Stimulated activated CD4-positive, alpha-beta T cell treated with anti-CD3 and anti-CD28 coated beads, Interleukin-2, amount 100 ng/mL, for 4 hours (primary cell): ENCODE results near the gene SMCO2.
A peak's percentile ranks its signal among the peaks of the same experiment; 100 is the strongest.

Source experiments
- DNase-seq: peaks from one replicate; pipeline ENCODE4 v3.0.0-alpha.2; 2020; ENCODE audit warnings: low read depth

The SMCO2 gene

DNA sequence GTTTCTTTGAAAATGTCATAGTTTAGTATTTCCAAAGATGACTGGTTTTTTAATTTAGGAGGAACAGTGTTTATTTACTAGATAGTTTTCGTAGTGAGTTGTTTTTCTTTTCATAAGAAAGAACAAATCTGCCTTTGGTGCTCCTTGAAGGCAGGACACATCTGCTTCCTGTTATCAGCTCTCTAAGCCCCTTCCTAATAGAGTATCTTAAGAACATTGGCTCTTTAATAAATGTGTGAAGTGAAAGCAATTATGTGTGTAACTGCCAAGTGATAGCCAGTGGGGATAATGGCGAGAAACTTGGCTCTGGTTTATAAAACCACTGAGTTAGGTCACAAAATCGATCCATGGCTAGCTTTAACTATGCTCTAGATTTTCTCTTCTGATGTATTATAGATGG, 54.0 kb downstream of the SMCO2 start:
- DNase-seq: no peak

DNA sequence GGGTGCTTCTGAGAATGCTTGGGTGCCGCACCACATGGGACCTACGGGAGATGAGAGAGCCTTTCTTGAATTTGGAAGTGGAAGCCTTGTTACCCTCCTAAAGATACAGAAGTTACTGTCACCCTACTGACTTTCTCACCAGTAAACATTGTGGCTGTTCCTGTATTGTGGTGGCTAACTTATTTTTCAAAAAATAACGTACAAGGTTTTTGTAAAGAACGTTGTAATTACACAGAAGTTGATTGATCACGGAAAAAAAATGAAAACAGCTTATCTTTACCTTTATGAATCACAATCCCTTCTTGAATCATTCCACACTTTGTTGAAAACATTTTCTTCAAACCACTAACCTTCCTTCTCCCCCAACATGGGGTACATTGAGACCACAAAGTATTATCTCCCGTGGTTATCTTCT, 55.5 kb downstream of the SMCO2 start:
- DNase-seq: no peak

DNA sequence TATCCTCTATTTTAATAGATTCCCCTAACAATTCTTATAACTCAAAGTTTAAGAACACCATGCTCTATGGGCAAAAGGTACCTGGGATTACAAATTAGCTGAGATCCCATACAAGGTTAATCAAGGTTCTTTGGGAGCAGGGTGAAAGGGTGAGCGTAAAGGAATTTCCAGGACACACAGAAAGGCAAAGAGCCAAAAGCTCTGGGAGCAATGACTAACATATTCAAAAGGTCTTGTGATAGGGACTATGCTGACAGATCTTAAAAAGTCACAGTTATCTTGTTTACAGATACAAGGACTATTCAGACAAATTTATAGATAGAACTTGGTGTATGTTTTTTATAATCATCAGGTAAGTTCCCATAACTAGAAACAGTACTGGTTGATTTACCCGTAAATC, 58.0 kb downstream of the SMCO2 start:
- no peak for DNase-seq

DNA sequence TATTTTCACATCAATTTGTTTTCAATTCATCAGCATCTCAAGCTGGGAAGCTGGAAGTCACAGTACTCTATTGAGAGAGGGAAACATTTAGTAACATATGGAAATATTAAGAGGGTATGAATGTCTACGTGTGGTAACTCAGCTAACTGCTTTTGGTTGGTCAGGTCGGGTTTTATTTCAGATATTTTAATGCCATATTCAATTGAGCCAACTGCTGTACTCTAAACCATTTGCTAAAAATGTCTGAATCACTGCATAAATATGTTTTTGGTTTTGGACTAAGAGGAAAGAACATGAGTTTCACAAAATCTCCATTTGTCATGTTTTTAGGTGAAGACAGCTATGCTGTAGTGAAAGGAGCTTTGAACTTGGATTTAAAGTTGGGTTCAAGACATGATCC, 58.6 kb downstream of the SMCO2 start:
- no peak for DNase-seq

DNA sequence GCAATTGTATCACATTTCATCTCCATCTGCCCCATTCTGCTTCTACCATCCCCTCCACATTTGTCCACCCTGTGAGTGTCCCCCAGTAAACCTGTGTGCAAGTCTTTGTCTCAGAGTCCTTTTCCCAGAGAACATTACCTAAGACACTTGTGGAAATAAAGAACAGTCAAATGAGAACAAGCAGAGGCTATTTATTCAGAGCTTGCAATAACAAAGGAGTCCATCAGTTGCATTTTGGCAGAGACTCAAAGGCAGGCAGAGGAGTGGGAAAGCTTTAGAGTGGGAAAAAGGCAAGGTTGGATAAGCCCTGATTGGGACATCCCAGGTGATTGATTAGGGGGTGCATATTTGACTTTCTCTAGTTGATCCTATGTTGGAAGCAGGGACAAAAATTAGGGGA, 59.2 kb downstream of the SMCO2 start:
- DNase-seq: no peak

DNA sequence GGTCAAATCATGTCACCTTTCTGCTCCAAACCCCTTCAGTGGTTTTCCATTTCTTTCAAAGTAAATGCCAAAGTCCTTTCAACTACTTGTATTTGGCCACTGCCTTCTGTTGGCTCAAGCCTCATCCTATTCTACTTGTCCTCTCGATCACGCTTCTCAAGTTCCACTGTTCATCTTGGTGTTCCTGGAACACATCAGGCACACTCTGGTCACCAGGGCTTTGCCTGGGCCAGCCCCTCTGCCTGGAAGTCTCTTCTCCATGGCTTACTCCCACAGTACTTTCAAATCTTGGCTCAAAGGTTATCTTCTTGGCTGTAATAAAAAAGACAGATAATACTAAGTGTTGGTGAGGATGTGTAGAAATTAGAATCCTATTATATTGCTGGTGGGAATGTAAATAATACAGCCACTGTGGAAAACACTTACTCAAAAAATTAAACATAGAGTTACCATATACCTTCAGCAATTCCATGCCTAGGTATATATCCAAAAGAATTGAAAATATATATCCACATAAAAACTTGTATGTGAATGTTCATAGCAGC, 60.2 kb downstream of the SMCO2 start:
- DNase-seq: no peak

DNA sequence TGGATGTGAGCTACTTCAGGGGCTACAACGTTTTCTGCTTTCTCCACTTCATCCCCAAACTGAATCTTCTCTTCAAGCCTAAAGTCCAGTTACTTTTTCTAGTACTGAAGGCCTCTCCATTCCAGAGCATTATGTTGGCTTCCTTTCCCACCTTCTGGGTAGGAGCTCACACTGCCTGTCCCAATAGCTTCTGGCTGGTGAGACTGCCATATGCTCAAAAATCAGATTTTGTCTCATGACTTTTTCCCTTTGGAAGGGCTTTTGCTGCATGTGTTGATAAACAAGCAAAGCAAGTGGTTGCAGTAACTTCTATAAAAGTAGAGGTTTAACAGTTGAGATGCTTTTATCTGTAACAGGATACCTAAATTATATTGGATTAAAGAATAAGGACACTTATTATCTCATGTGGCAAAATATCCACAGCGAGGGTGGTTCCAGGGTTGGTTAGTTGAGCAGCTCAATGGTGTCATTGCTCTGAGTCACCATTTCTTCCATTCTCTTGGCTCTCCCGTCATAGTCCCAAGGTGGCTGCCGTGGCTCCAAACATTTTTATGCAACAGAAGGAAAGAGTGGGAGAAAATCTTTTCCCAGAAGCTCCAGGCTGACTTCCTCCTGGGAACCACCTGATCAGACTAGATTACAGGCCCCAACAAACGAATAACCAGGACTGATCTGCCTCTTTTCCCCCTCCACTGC, 62.3 kb downstream of the SMCO2 start:
- DNase-seq: no peak

DNA sequence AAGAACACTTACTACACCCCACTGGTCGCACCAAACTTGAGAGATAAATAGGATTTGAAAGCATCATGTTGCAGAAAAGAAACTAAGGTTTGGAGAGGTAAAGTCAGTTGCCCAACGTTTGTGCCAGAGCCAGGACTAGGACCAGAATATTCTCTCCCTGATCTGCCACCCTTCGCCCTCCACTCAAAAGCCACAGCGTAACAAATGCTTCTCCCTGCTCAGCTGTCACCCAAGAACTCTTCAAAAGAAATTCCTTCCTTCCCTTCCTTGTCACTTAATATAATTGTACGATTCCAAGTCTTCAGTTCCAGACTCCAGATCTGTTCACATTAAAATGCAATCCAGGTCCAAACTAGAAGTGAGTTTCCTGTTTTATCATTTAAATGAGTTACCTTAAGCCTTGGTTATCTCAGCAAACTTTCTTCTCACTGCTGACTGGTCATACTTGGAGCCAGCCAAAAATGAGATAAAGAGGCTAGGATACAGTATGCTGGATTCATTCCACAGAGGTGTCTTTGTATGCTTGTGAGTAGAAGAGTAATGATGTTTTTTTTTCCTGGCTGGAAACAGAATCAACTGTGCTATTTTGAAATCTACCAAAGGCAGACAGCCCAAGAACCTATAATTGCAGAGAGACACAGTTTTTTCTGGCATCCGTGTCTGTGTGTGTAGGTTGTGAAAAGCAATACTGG, 64.6 kb downstream of the SMCO2 start:
- no peak for DNase-seq

DNA sequence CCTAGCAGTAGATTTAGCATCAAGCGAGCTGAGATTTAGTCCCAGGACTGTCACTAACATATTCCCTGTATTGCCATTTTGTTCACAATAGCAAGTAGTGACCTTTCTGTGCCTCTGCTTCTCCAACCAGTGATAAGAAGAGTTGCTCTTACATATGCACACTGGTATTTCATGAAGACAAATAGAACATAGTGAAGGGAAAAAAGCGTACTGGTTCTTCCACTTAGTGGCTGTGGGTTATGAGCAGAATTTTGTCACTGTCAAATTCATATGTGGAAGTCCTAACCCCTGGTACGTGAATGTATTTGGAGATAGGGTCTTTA, 65.1 kb downstream of the SMCO2 start:
- DNase-seq: no peak

DNA sequence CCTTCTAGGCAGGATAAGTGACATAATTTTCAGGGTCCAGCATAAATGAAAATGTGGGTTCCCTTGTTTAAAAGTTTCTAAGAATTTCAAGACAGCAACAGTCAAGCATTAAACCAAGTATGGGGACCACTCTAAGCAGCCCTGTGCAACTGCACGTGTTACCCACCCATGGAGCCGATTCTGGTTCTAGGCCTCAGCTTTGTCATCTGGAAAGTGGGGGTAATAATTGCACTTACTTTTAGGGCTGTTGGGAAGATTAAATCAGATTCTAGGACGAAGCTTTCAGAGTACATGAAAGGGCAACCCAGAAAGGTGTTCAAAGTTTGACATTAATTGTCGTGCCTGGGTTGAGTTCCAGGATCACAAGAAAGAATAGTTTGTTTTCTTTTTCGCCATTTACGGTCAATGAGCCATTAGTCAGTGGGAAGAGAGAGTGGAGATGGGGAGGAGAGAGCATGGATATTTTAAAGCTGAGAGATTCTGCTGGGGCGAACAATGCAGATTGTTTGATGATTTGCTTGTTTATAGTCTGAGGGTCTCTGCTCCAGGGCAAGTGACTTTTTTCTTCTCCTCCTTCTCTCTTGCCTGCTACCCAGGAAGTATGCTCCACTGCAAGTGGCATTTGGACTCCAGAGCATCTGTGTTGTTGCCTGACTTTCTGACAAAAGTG, 66.8 kb downstream of the SMCO2 start:
- DNase-seq: no peak

DNA sequence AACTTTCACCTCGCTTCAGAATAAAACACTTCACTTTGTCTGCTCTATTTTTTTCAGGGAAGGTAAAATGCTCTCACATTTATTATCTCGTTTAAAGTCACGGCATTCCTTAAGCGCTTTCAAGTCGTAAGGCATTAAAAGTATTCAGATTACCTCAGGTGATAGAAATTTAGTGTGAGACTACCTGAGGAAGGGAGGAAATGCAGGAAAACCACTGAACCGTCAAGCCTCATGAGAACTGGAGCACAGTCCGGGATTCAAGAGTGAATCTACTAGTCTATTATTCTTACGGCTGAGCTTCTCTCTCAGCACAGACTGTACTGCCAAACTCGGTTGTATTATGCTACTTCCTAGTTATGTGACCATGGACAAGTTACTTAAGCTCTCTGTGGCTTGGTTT, 69.1 kb downstream of the SMCO2 start:
- no peak for DNase-seq

DNA sequence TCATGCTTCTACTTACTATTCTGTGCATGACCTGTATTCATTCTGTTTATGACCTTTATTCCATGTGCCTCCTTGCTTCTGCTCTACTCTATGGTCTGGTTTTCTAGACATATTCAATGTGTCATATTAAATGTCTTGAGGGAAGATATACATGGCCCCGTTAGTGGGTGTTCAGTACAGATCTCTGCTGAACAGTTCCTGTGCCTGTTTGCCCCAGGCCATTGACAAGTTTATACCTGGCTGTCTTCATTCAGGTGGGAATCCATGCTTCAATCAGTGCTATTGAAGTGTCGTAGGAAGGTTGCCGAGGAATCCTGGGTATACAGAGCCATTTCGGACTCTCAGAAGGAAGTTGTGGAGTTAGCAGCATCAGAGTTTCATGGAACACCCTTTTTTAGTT, 70.1 kb downstream of the SMCO2 start:
- no peak for DNase-seq

DNA sequence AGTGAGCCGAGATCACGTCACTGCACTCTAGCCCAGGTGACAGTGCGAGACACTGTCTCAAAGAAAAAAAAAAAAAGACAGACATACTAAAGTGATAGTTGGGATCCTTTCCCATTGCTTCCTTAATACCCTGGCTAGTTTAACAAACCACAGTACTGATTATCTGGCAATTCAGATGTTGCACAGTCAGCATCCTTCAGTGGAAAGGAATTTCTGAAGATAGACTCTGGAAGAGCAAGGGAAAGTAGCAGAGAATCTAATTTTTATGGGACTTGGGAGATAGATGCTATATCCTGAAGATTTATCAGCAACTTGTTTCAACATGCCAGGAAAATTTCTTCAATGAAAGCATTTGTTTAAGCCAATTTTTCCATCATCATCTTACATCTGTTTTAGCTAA, 71.0 kb downstream of the SMCO2 start:
- DNase-seq: no peak

DNA sequence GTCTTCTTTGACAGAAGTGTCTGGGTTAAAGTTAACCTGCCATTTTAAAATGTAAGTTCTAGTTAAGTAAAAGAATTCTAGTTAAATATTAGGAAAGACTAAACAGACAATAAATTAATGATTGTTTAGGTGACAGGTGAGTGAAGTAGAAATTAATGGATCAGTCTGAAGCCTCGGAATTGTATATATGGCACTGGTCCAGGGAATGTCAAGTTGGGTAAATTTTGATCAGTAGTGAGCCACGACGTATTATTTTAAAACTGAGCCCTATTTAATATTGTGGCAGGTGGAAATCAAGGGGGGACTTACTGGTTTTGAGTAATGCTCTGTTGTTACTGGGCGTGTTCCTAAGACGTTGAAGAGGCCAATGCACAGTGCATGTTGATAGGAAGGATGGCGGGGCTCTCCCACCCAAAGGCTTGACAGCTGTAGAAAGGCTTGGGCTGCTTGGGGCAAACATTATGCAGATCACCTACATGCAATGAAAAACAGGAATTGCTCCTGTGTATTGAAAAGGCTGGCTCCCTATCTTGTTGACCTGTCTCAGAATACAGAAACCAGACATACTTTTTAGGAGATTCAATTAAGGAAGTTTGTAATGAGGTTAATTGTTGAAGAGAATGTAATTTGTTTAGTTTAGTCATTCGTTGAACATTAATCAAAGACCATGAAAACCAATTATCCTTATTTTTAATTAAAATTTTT, 71.6 kb downstream of the SMCO2 start:
- no peak for DNase-seq

DNA sequence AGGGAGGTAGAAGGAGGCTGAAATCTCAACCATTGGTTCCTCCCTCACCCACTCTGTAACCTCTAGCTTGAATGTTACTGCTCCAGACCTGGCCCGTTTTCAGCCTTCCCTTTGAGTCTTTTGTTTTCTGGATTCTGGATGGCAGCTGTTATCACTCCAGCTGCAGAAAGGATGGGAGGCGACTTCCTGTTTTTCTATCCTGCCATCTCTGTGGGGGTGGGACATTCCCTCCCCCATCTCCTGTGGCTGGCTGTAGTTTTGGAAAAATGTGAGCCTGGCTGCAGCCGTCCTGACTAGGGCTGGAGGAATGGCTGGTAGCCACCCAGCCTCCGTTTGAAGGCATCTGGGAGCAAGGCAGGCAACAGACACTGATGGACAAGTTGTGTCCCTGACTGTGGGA, 74.5 kb downstream of the SMCO2 start:
- no peak for DNase-seq

DNA sequence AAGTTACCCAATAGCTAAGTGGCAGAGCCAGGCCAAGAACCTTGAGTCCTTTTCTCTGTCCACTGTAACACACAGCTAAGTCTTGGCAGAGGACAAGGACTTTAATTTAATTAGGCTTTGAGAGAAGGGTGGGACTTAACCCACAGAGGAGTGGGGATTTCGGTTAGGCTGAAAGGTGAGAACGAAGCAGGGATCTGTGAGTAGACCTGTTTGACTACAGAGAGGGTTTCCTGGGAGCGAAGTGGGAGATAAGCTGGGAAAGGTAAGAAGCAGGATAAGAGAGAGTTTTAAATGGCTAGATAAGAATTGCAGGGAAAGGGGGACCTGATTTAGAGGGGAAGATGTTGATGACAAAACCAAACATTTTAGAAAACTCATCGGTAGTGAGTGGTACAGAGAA, 75.4 kb downstream of the SMCO2 start:
- DNase-seq: no peak

DNA sequence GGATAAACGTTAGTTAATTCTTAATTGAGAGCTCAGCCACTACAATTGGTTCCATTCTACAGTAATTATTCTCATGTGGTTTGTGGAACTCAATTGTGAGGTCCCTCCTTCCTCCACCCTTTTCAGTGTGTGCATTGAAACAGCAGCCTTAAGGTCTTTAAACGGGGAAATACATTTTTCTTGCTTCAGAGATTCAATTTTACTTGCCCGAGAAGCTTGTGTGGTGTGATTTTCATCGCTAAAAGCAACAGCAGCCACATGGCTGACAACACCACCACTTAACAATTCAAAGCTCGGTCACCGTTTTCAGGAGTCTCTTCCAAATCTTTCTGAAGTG, 76.7 kb downstream of the SMCO2 start:
- DNase-seq: no peak

DNA sequence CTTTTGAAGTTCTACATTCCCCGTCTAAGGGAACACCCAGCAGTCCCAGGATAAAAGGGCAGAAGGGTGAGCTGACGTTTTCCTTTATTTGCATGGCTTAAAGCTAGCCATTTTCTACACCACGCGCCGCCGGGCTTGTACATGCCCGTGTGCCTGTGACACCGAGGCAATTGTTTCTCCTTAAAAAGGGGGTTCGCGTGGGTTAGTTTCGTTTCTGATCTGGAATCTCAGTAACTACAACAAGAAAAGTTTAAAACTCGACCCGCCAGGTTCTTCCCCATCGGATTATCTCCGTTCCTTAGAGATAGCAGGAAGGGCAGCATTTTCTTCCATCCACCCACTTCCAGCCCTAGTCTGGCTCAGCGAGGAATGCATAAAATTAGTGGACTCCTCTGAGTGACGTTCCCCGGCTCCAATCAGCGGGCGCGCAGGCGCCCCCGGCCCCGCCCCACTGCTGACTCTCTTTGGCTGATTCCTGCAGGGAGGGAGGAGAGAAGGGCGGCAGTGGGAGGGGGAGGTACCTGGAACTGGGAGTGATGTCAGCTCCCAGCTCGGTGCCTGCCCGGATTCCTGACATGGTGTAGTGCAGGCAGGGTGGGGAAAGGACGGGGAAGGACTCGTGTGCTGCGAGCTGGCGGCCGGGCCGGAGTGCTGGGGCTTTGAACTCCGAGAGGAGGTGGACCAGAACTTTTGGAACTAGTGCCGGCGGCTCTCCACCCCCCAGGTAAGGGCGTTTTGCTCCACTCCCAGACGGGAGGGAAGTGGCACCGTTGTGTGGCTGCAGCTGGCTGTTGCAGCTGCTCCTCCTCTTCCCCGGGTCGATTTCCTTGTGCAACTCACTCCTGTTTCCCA, 77.3 kb downstream of the SMCO2 start, which contains the start of gene PPFIBP1:
TSS of gene PPFIBP1 (plus strand) at position 565 of the 852 bp plus-strand sequence. CDS start 109,191 bp downstream, outside the sequence.
- peak; percentile 95 for DNase-seq

DNA sequence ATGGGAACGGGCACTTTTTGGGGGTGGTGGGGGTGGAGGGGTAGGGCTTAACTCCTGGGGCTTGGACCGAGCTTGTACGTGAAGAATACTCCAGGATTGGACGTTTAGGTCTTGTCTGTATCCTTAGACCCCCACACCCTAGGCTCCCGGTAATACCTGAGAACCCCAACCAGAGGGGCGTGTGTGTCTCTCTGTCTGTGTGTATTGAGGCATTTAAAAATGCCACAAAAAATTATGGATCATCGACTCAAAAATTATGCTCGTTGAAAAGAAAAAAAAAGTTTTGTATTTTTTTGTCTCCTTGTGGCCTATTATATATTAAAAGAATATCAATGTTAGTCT, 77.9 kb downstream of the SMCO2 start:
- no peak for DNase-seq

DNA sequence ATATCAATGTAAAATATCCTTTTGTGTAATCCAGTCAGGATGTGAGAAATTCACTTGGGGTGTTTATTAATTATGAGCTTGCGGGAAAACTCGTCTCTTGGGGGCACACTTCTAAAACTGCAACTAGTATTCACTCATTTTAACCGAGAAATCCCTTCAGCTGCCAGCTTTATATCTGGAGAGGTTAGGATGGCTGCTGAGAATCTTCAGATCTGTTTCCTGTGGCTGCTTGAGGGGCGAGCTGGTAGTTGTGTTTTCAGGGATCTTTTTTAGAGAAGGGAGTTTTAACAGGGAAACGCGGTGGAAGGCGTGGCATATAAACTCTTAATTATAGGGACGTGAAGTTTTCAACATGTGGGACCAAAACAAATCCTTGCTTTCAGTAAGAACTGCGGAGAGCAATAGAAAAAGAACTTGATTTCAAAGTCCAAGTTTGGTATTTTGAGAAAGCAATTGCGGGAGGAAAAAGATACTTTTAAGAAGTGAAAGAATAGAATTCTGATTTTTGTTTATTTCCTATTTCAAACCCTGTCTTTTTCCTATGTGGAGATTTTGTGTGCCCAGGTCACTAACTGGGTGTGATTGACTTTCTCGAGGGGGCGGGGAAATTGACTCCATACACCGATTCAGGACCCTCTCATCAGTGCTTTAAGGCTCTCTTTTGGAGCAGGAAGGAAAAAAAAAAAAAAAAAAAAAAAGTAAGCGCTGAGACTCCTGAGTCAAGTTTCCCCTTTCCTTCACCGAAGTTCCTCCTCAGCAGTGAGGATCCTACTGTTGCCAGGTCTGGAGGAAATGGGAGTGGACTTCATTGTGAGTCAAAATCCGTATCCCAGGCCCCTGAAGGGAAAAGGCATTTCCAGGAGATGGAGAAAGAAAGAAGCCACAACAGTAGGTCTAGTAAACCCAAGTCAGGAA, 78.6 kb downstream of the SMCO2 start:
- no peak for DNase-seq

DNA sequence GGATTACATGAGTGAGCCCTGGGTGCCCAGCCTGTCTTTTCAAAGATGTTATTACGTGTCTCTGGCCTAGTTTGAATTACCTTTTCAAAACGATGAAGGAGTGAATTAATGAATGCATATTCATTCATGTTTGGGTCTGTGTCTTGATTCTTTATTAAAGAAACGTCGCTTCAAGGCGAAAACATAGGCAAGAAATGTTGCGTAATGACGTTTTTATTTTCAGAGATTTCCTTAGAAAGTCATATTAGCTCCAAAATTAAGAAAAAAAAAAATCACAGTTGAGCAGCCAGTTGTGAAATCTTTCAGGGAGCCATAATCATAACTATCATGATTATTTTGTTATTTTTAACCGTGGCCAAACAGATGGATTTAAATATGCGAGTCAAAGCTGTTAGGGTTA, 81.0 kb downstream of the SMCO2 start:
- no peak for DNase-seq
